Measurements from ENCODE around the gene KRTAP9-8.

GRCh38 chr17:41226051-41226450 lies 11.7 kb upstream of the KRTAP9-8 start:
- TF ChIP-seq, protein P1, sequence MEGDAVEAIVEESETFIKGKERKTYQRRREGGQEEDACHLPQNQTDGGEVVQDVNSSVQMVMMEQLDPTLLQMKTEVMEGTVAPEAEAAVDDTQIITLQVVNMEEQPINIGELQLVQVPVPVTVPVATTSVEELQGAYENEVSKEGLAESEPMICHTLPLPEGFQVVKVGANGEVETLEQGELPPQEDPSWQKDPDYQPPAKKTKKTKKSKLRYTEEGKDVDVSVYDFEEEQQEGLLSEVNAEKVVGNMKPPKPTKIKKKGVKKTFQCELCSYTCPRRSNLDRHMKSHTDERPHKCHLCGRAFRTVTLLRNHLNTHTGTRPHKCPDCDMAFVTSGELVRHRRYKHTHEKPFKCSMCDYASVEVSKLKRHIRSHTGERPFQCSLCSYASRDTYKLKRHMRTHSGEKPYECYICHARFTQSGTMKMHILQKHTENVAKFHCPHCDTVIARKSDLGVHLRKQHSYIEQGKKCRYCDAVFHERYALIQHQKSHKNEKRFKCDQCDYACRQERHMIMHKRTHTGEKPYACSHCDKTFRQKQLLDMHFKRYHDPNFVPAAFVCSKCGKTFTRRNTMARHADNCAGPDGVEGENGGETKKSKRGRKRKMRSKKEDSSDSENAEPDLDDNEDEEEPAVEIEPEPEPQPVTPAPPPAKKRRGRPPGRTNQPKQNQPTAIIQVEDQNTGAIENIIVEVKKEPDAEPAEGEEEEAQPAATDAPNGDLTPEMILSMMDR (IDR thresholded peaks at IDR 0.05): no peak
- TF ChIP-seq POLR2A (IDR thresholded peaks at IDR 0.05): no peak
